PC-3 (cell line): ENCODE results near the gene GLB1L3. TPM values are rescaled to one million over a fixed set of nuclear protein-coding genes. Genes with fewer than 3 reads are reported as not detected.
A peak's percentile ranks its signal among the peaks of the same experiment; 100 is the strongest.

Experiments
- ATAC-seq: fragments of 200-7000 bp; cut with Tn5 transposase; 2 replicates; pipeline ENCODE4 v1.9.1; 2020; ENCODE audit warnings: mild to moderate bottlenecking, moderate library complexity
- BruUV-seq: library from RNA; stranded (reverse); fragments of 400-500 nt; replicated peaks from 2 replicates; lab custom pipeline; 2021; lab: Mats Ljungman, UMichigan
- CTCF ChIA-PET: fragments of 300-600 bp; sonication (Branson Sonifier 250); formaldehyde crosslinking; loops from one replicate; lab custom pipeline; 2022; ENCODE audit warnings: antibody characterized with exemption; lab: Charles Lee
- POLR2A ChIA-PET: fragments of 300-600 bp; sonication (Branson Sonifier 250); formaldehyde crosslinking; loops from one replicate; lab custom pipeline; 2022; ENCODE audit warnings: antibody characterized with exemption; ENCODE audit not compliant: unreplicated experiment; lab: Charles Lee
- DNase-seq: peaks from one replicate; pipeline ENCODE4 v3.0.0-alpha.2; 2015
- H2AFZ ChIP-seq: fragments of 300-600 bp; sonication (generic); 2 replicates; pipeline ENCODE4 v1.6.0; 2016; ENCODE audit warnings: antibody characterized with exemption, low read length
- H3F3A ChIP-seq: fragments of 300-600 bp; sonication (generic); one replicate; pipeline ENCODE4 v1.6.0; 2017; ENCODE audit warnings: antibody characterized with exemption, low read length, control low read depth, mild to moderate bottlenecking; ENCODE audit not compliant: unreplicated experiment
- H3K27ac ChIP-seq: fragments of 300-600 bp; sonication (generic); 2 replicates; pipeline ENCODE4 v1.5.1; 2016; ENCODE audit warnings: mild to moderate bottlenecking, low read length
- H3K27me3 ChIP-seq: fragments of 300-600 bp; sonication (generic); 2 replicates; pipeline ENCODE4 v1.6.1; 2016; ENCODE audit warnings: low read length, mixed read lengths
- H3K36me3 ChIP-seq: fragments of 300-600 bp; sonication (generic); 2 replicates; pipeline ENCODE4 v1.6.1; 2016; ENCODE audit warnings: low read depth, mixed run types, low read length, mixed read lengths
- H3K4me1 ChIP-seq: fragments of 300-600 bp; sonication (generic); 2 replicates; pipeline ENCODE4 v1.5.1; 2016; ENCODE audit warnings: low read length; ENCODE audit not compliant: insufficient read depth
- H3K4me2 ChIP-seq: fragments of 300-600 bp; sonication (generic); 2 replicates; pipeline ENCODE4 v1.6.0; 2016; ENCODE audit warnings: low read length
- H3K4me3 ChIP-seq: fragments of 300-600 bp; sonication (generic); 2 replicates; pipeline ENCODE4 v1.5.1; 2016; ENCODE audit warnings: mild to moderate bottlenecking, low read length, mixed read lengths
- H3K79me2 ChIP-seq: fragments of 300-600 bp; sonication (generic); 2 replicates; pipeline ENCODE4 v1.6.1; 2017; ENCODE audit warnings: low read length, mixed read lengths
- H3K9ac ChIP-seq: fragments of 300-600 bp; sonication (generic); 2 replicates; pipeline ENCODE4 v1.6.0; 2016; ENCODE audit warnings: mild to moderate bottlenecking, low read length
- H3K9me2 ChIP-seq: fragments of 300-600 bp; sonication (generic); replicated peaks from 2 replicates; pipeline ENCODE4 v1.6.1; 2016; ENCODE audit warnings: mixed run types, low read length, mixed read lengths
- H3K9me3 ChIP-seq: fragments of 300-600 bp; sonication (generic); 2 replicates; pipeline ENCODE4 v1.6.1; 2016; ENCODE audit warnings: low read length, mixed read lengths
- H4K20me1 ChIP-seq: fragments of 300-600 bp; sonication (generic); 2 replicates; pipeline ENCODE4 v1.6.1; 2016; ENCODE audit warnings: low read length, mixed read lengths
- CTCF ChIP-seq: fragments of 300-600 bp; sonication (generic); conservative IDR thresholded peaks from 2 replicates; pipeline ENCODE4 v1.5.1; 2017; ENCODE audit warnings: antibody characterized with exemption, low read depth, mild to moderate bottlenecking, low read length
- EZH2 ChIP-seq: fragments of 300-600 bp; sonication (generic); IDR thresholded peaks from one replicate; pipeline ENCODE4 v1.6.1; 2017; ENCODE audit warnings: antibody characterized with exemption, mild to moderate bottlenecking, low read length; ENCODE audit not compliant: unreplicated experiment
- EZH2phosphoT487 ChIP-seq: fragments of 300-600 bp; sonication (generic); IDR thresholded peaks from 2 replicates; pipeline ENCODE4 v1.6.1; 2018; ENCODE audit warnings: mild to moderate bottlenecking, antibody characterized with exemption, low read length, borderline replicate concordance
- intact Hi-C: fragments of 100-400 bp; cut with micrococcal nuclease; formaldehyde crosslinking; loops from 2 replicates; pipeline ENCODE4 v1.9.0; 2023
- total RNA-seq: library from RNA; depleted of rRNA; stranded (reverse); fragments of >200 nt; gene quantifications from 2 replicates; pipeline ENCODE4 v1.2.3, GENCODE V29; 2014

GLB1L3 gene
- total RNA-seq, 1 experiment from 2014 or later = not detected

GRCh38 chr11:134331354-134332188 is 55.4 kb downstream of the GLB1L3 start, which contains the start of gene GLB1L2:
GLB1L2 (plus strand) TSS chr11:134331988; CDS start chr11:134332062, 74 bp downstream.
- ATAC-seq (peak; percentile 46), DNase-seq (peak; percentile 17)
- TF ChIP-seq CTCF (no peak), EZH2 (no peak), EZH2phosphoT487 (no peak)
- Histone ChIP-seq H3K27me3 (peaks cover 45% of the 10 kb centered on the region), H3F3A (no peaks in the 10 kb centered on the region), H3K4me3 (peak within 1 kb of the TSS; percentile 35; the same call in 1 of the 2 replicates), H3K9me3 (no peaks in the 10 kb centered on the region), H3K4me1 (no peaks in the 10 kb centered on the region), H3K79me2 (no peaks in the 10 kb centered on the region), H3K4me2 (peak within 1 kb of the TSS; percentile 45), H3K36me3 (no peaks in the 10 kb centered on the region), H4K20me1 (no peaks in the 10 kb centered on the region), H2AFZ (peak within 1 kb of the TSS; percentile 15; the same call in 1 of the 2 replicates), H3K9me2 (no peaks in the 10 kb centered on the region), H3K9ac (no peak within 1 kb of the TSS), H3K27ac (no peak within 1 kb of the TSS)
- ChIA-PET CTCF (no interaction called here), POLR2A (no interaction called here)
- no TSS peak for BruUV-seq
- intact Hi-C loops = no loop called here

DNA sequence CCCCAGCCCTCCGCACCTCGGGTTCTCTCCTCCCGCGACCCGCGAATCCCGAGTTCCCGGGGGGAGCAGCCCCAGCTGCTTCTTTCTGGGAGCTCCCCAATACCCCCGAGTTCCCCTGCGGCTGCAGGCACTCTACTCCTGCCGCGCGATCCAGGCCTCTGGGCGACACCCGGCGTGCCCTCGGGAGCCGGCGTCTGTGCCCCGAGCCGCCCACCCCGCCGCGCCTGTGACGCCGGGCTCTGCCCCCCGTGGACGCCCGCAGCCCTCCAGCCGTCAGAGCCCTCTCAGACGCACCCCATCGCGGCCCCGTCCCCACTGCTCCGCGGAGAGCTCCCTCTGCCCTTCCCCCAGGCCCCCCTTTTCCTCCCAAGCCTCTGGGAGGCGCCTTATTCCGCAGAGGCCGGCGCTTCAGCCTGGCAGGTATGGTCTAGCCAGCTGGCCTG is 56.0 kb downstream of the GLB1L3 start:
- Histone ChIP-seq H4K20me1 (no peaks in the 10 kb centered on the region), H3K9me2 (no peaks in the 10 kb centered on the region), H3K27me3 (peaks cover 38% of the 10 kb centered on the region), H3K4me1 (no peaks in the 10 kb centered on the region), H3K4me2 (peak overlapping the region; percentile 45), H3K9ac (no peak overlapping the region), H3F3A (no peaks in the 10 kb centered on the region), H3K9me3 (no peaks in the 10 kb centered on the region), H2AFZ (peak overlapping the region; percentile 15; the same call in 1 of the 2 replicates), H3K27ac (no peak overlapping the region), H3K36me3 (no peaks in the 10 kb centered on the region), H3K79me2 (no peaks in the 10 kb centered on the region), H3K4me3 (peak overlapping the region; percentile 35; the same call in 1 of the 2 replicates)
- no peak; the same call in 1 of the 2 replicates for ATAC-seq
- no TSS peak for BruUV-seq
- no peak for DNase-seq
- POLR2A ChIA-PET = no interaction called here
- CTCF ChIA-PET = no interaction called here
- intact Hi-C loops = no loop called here
- TF ChIP-seq CTCF (no peak), EZH2phosphoT487 (no peak), EZH2 (no peak)

DNA sequence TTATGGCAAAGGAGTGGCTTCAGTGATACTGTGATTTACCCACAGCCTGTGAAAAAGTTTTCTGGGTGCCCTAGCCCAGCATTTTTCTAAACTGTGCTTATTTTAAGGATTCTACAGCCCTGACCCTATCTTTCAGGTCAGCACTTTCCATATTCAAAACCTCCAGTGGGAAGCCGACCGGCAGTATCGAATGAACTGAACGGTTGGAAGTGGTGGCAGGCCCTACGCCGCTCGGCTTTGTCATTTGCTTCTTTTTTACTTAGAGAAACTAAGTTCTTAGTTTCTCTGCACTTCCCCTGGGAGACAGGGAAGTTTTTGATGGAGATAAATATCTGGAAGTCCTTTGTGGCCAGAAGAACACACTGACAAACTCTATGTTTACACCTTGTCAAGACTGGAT is 56.6 kb downstream of the GLB1L3 start:
- POLR2A ChIA-PET = no interaction called here

More for the DNA sequence above, 56.6 kb downstream of the GLB1L3 start:
- Histone ChIP-seq H3K4me2 (no peak overlapping the region), H2AFZ (no peak overlapping the region), H3K4me3 (no peak overlapping the region), H3K9me2 (no peaks in the 10 kb centered on the region), H3K36me3 (no peaks in the 10 kb centered on the region), H3K27ac (no peak overlapping the region), H3F3A (no peaks in the 10 kb centered on the region), H4K20me1 (no peaks in the 10 kb centered on the region), H3K4me1 (no peaks in the 10 kb centered on the region), H3K27me3 (peaks cover 33% of the 10 kb centered on the region), H3K9me3 (no peaks in the 10 kb centered on the region), H3K79me2 (no peaks in the 10 kb centered on the region), H3K9ac (no peak overlapping the region)
- CTCF ChIA-PET = no interaction called here
- ATAC-seq (no peak), DNase-seq (no peak)
- TF ChIP-seq CTCF (no peak), EZH2 (no peak), EZH2phosphoT487 (no peak)
- intact Hi-C loops = no loop called here
- no TSS peak for BruUV-seq
